ENCODE measurements around the gene OAS2.
A peak's percentile ranks its signal among the peaks of the same experiment; 100 is the strongest.

OAS2 gene

DNA sequence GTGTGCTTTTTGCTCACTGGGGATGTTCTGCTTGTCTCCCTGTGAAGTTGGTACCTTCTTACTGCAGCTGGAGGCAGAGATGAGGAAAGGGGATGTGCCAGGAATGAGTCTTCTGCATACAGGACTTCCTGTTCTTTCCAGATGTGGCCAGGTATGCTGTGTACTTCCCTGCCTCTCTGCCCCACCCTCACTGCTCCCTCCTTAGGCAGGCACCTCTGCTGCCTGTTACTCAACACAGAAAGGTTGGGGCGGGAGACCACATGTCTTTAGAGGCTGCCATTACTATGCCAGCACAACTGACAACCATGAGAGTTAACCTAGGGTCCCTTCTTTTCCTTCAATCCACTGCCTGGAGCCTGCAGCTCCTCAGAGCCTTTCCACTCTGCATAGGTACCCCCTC is 42.1 kb upstream of the OAS2 start:
- TF ChIP-seq, protein P1, sequence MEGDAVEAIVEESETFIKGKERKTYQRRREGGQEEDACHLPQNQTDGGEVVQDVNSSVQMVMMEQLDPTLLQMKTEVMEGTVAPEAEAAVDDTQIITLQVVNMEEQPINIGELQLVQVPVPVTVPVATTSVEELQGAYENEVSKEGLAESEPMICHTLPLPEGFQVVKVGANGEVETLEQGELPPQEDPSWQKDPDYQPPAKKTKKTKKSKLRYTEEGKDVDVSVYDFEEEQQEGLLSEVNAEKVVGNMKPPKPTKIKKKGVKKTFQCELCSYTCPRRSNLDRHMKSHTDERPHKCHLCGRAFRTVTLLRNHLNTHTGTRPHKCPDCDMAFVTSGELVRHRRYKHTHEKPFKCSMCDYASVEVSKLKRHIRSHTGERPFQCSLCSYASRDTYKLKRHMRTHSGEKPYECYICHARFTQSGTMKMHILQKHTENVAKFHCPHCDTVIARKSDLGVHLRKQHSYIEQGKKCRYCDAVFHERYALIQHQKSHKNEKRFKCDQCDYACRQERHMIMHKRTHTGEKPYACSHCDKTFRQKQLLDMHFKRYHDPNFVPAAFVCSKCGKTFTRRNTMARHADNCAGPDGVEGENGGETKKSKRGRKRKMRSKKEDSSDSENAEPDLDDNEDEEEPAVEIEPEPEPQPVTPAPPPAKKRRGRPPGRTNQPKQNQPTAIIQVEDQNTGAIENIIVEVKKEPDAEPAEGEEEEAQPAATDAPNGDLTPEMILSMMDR (conservative IDR thresholded peaks at IDR 0.05; ENCODE audit: control insufficient read depth, insufficient read depth, low read depth, low read length): no peak
- no peak overlapping the region for H3K4me3 ChIP-seq (ENCODE audit: control insufficient read depth, low read depth, low read length)
- DNase-seq (ENCODE audit: low read depth): no peak

DNA sequence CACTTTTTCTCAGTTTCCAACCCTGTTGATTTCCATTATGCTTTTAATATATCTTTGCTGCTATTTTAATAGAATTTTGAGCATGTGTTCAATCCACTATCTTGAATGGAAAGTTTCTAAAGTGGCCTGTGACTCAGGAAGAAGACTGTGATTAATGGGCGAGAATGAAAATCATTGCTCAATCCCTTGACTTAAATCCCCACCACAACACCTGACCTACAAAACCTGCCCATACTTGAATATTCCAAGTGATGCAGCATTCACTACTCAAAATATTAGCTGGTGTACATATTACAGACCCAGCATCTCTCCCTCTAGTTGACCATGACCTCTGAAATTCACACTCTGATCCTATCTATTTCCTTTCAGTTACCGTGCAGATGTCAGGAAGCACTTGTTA is 41.4 kb upstream of the OAS2 start:
- H3K4me3 ChIP-seq (ENCODE audit: control insufficient read depth, low read depth, low read length): no peak overlapping the region
- peak; percentile 10 for DNase-seq (ENCODE audit: low read depth)
- TF ChIP-seq, protein P1 (conservative IDR thresholded peaks at IDR 0.05; ENCODE audit: control insufficient read depth, insufficient read depth, low read depth, low read length): no peak

DNA sequence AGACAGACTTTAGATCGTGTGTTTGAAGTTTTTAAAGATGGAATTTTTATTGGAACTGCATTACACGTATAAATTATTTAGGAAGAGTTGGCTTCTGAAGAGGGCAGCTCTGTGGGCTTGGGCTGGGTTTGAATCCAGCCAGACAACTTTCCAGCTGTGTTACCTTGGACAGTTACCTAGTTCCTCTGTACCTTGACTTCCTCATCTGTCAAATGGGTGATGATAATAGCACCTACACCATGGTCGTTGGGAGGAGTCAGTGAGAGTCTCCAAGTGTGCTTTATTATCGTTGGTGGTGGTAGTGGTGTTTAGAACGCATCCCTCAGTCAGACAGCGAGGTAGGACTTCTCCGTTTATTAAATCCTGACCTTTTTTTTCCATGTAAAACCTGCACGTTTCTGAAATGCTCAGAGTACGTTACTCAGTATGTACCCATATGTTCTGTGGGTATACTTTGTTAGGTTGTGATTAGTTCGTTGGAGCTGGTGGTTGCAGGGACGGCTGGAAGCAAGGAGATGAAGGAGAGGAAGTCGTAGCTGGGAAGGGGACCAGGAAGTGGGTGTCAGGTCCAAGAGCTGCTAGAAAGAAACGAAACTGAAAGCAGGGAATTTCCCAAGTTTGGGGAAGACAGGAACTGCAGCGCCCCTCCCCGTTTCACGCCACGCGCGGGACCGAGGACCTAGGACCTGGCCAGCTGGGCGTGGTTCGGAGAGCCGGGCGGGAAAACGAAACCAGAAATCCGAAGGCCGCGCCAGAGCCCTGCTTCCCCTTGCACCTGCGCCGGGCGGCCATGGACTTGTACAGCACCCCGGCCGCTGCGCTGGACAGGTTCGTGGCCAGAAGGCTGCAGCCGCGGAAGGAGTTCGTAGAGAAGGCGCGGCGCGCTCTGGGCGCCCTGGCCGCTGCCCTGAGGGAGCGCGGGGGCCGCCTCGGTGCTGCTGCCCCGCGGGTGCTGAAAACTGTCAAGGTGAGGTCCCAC is 40.3 kb upstream of the OAS2 start, which contains the start of gene OAS3:
OAS3 (plus strand) TSS at position 734 of the 979 bp plus-strand sequence; CDS start at position 791, 57 bp downstream.
- TF ChIP-seq, protein P1 (conservative IDR thresholded peaks at IDR 0.05; ENCODE audit: control insufficient read depth, insufficient read depth, low read depth, low read length): no peak
- DNase-seq (ENCODE audit: low read depth): peak; percentile 76

DNA sequence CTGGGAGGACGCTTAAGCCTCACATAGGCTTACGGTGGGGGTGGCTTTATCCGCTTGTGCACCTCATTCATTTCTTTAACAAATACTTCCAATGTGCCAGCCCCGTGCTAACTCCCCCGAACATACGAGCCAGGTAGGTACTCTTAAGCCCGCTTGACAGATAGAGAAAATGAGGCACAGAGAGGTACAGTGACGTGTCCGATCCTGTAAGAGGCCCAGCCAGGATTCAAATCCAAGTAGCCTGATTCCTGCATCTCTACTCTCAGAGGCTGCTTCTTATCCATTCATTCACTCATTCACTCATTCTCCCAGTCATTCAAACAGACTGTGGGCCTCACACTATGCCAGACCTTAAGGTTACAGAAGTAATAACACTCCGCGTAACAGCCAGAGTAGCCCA is 39.6 kb upstream of the OAS2 start:
- H3K4me3 ChIP-seq (ENCODE audit: control insufficient read depth, low read depth, low read length): peak overlapping the region; percentile 71
- TF ChIP-seq, protein P1 (conservative IDR thresholded peaks at IDR 0.05; ENCODE audit: control insufficient read depth, insufficient read depth, low read depth, low read length): no peak
- DNase-seq (ENCODE audit: low read depth): peak; percentile 14

More for the DNA sequence above, 40.3 kb upstream of the OAS2 start, which contains the start of gene OAS3:
- H3K4me3 ChIP-seq (ENCODE audit: control insufficient read depth, low read depth, low read length): peak within 1 kb of the TSS; percentile 71

DNA sequence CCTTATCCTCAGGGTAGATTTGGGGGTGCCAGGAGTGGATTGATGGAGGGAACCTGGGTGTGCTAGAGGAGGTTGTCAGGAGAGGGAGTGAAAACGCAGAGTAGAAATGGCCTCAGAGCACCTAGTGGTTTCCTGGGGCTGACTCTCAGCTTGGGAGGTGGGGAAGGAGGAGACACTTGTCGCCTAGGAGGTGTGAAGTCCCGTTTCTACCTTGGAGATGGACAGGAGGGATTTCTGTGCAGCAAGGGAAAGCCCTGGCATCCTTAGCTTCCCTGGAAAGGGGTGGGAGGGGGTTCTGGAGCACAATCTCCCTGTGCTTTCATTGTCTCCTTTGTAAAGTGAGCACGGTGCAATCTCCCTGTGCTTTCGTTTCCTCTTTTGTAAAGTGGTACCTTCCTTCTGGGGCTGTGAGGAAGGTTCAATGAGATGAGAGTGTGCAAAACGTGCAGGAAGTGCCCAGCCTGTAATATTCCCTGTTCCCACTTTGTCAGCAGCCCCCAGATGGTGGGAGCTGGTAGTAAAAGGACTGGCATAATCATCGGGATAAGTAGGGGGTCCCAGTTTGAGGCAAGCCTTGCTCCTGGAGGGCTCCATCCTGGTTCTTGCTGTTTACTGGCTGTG is 38.4 kb upstream of the OAS2 start:
- DNase-seq (ENCODE audit: low read depth): no peak
- TF ChIP-seq, protein P1 (conservative IDR thresholded peaks at IDR 0.05; ENCODE audit: control insufficient read depth, insufficient read depth, low read depth, low read length): no peak
- H3K4me3 ChIP-seq (ENCODE audit: control insufficient read depth, low read depth, low read length): no peak overlapping the region

DNA sequence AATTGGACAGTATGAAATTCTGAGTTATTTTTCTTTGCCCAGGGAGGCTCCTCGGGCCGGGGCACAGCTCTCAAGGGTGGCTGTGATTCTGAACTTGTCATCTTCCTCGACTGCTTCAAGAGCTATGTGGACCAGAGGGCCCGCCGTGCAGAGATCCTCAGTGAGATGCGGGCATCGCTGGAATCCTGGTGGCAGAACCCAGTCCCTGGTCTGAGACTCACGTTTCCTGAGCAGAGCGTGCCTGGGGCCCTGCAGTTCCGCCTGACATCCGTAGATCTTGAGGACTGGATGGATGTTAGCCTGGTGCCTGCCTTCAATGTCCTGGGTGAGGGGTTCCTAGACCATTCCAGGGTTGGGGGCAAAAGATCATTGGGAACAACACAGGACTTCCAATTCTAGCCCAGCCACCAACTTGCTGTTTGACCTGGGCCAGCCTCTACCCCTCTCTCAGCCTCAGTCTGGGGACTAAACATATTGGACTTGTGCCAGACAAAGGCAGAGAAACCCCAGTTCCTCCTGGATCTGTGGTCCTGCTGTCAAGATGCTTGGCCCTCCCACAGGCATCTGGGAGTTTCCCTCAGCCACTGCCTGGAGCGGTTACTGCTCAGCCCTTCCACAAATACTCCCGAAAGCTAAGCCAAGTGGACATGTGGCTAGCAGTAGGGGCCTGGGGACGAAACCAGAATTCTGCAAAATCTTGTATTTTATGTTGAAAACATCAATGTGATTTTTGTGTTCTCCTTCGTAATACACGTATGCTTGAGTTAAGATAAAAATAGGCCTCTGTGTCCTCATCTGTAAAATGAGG is 36.6 kb upstream of the OAS2 start:
- DNase-seq (ENCODE audit: low read depth): no peak
- TF ChIP-seq, protein P1 (conservative IDR thresholded peaks at IDR 0.05; ENCODE audit: control insufficient read depth, insufficient read depth, low read depth, low read length): no peak
- H3K4me3 ChIP-seq (ENCODE audit: control insufficient read depth, low read depth, low read length): no peak overlapping the region
